ENCODE results near the gene THSD7B. TPM values are rescaled to one million over a fixed set of nuclear protein-coding genes. Genes with fewer than 3 reads are reported as not detected.

THSD7B gene
- total and polyA plus RNA-seq, 10 of the 15 experiments (the other 5 are each of a cell fraction or from before 2014, with no cell fraction given): 0.03 to 0.56 (median 0.28) TPM

DNA sequence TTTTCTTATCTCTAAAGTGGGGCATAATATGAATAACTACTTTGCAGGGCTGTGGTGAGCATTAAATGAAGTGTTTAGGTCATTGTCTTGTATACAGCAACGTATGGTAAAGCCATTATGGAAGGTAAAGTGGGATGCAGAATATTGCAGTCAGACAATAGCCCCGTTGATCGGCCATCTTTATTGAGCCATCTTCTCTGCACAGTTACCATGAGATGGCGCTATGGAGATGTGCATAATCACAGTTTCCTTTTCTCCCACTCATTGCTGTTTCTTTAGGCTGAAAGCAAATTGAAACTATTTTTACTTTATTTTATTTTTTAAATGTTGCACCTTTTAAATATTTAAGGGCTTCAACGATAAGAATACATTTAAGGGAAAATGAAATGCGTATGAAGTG lies 108.9 kb downstream of the THSD7B start (continued):
- TF ChIP-seq NFYA (IDR thresholded peaks at IDR 0.05; ENCODE audit: borderline replicate concordance, low read depth, low read length) (no peak), ZZZ3 (IDR thresholded peaks at IDR 0.05; ENCODE audit: control insufficient read depth, insufficient read length, low read depth) (no peak), CREM (IDR thresholded peaks at IDR 0.05; ENCODE audit: low read depth) (no peak), WRNIP1 (IDR thresholded peaks at IDR 0.05; ENCODE audit: borderline replicate concordance, low read depth, low read length) (no peak), SMC3 (IDR thresholded peaks at IDR 0.05; ENCODE audit: borderline replicate concordance, low read length) (peak; percentile 29; the same call in 1 of the 2 replicates), SPI1 (IDR thresholded peaks at IDR 0.05; ENCODE audit: borderline replicate concordance, insufficient read depth, low read depth, low read length) (no peak), GATAD2B (conservative IDR thresholded peaks at IDR 0.05; ENCODE audit: low read depth) (no peak), TARDBP (IDR thresholded peaks at IDR 0.05; ENCODE audit: borderline replicate concordance) (no peak), ETV6 (conservative IDR thresholded peaks at IDR 0.05 in 1 of 2, IDR thresholded peaks at IDR 0.05 in 1 of 2; ENCODE audit: borderline replicate concordance in 1 of 2, low read depth in 1 of 2) (no peak), DPF2 (IDR thresholded peaks at IDR 0.05) (no peak), ATF7 (IDR thresholded peaks at IDR 0.05; ENCODE audit: low read depth) (no peak), YY1 (IDR thresholded peaks at IDR 0.05; ENCODE audit: low read depth, low read length) (peak; percentile 89)
- TF ChIP-seq, protein P1, sequence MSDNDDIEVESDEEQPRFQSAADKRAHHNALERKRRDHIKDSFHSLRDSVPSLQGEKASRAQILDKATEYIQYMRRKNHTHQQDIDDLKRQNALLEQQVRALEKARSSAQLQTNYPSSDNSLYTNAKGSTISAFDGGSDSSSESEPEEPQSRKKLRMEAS (IDR thresholded peaks at IDR 0.05; ENCODE audit: low read depth, low read length): no peak

DNA sequence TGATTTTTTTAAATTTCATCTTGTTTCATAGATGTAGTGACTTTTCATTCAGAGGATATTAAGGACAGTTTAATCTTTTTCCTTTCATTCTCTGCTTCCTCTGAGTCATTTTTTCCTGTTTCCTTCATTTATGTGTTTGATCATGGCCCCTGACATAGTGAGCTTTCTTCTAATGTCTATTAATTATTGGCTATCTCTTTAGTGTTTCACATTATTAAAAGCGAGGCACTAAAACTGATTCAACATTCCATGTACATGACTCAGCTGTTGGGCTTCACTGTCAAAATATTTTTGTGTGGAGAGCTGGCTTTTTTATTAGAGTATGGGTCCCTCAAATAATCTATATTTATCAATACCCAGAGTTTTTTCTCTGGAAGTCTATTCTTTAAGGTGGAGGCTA lies 125.8 kb downstream of the THSD7B start:
- Histone ChIP-seq H4K20me1 (ENCODE audit: control insufficient read depth, insufficient read depth) (no peaks in the 10 kb centered on the region), H3K27me3 (replicated peaks in 1 of 2; ENCODE audit: control insufficient read depth in 2 of 2, insufficient read depth in 2 of 2, low read length in 1 of 2) (no peaks in the 10 kb centered on the region), H3K9ac (ENCODE audit: control insufficient read depth, insufficient read depth, low read length) (no peak overlapping the region), H3K79me2 (ENCODE audit: control insufficient read depth, insufficient read depth, low read length) (no peaks in the 10 kb centered on the region), H3K4me2 (ENCODE audit: control insufficient read depth, insufficient read depth) (no peak overlapping the region), H3K9me3 (replicated peaks; ENCODE audit: control insufficient read depth, insufficient read depth, low read length) (no peaks in the 10 kb centered on the region), H2AFZ (ENCODE audit: control insufficient read depth, low read depth, low read length) (no peak overlapping the region), H3K36me3 (ENCODE audit: control insufficient read depth in 2 of 2, insufficient read depth in 2 of 2, low read length in 1 of 2) (no peaks in the 10 kb centered on the region), H3K4me1 (ENCODE audit: control insufficient read depth, insufficient read depth, low read length) (no peaks in the 10 kb centered on the region), H3K27ac (ENCODE audit: control insufficient read depth, insufficient read depth) (no peak overlapping the region), H3K4me3 (no peak overlapping the region)
- CTCF ChIA-PET: no interaction called here
- no peak for DNase-seq (ENCODE audit: low read depth, low spot score)
- POLR2A ChIA-PET: no interaction called here
- ATAC-seq: no peak
- RAD21 ChIA-PET (ENCODE audit: unreplicated experiment): no interaction called here
- in situ Hi-C loops (cut with MboI) (no loop called here), intact Hi-C loops (cut with micrococcal nuclease; ENCODE audit: unreplicated experiment) (no loop called here)
- SMC1A ChIA-PET (ENCODE audit: uncharacterized antibody, unreplicated experiment): interaction anchor here (0.7 to 0.8 kb wide), 2 partner anchors 20 to 37 kb away, joined by 3 read pairs; no protein-coding TSS in a partner anchor
- BruUV-seq (replicated peaks): no TSS peak
- FAIRE-seq: no peak
- 37% methylated on average over 1 of the region's 1 CpG for WGBS (ENCODE audit: insufficient coverage, insufficient replicate concordance, low lambda C conversion rate, missing lambda C conversion rate)
- TF ChIP-seq STAT3 (IDR thresholded peaks at IDR 0.05; ENCODE audit: low read depth, low read length) (no peak), CBX5 (IDR thresholded peaks at IDR 0.05; ENCODE audit: low read depth) (no peak), CHD1 (IDR thresholded peaks at IDR 0.05; ENCODE audit: low read depth, low read length) (no peak), SREBF1 (IDR thresholded peaks at IDR 0.05; ENCODE audit: low read length) (no peak), ZBTB11 (CRISPR knock-in tag; IDR thresholded peaks at IDR 0.05) (no peak), FOS (IDR thresholded peaks at IDR 0.05; ENCODE audit: borderline replicate concordance, extremely low read depth, insufficient read length) (no peak), ZNF274 (IDR thresholded peaks at IDR 0.05; ENCODE audit: insufficient read depth, insufficient read length) (no peak), NFXL1 (IDR thresholded peaks at IDR 0.05; ENCODE audit: borderline replicate concordance) (no peak)
- TF ChIP-seq, protein P2, sequence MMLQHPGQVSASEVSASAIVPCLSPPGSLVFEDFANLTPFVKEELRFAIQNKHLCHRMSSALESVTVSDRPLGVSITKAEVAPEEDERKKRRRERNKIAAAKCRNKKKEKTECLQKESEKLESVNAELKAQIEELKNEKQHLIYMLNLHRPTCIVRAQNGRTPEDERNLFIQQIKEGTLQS (IDR thresholded peaks at IDR 0.05; ENCODE audit: borderline replicate concordance, extremely low read depth, low read depth, low read length): no peak
- TF ChIP-seq, protein P1 (IDR thresholded peaks at IDR 0.05; ENCODE audit: low read depth, low read length): no peak
